ENCODE measurements around the gene TMEM185A.

DNA sequence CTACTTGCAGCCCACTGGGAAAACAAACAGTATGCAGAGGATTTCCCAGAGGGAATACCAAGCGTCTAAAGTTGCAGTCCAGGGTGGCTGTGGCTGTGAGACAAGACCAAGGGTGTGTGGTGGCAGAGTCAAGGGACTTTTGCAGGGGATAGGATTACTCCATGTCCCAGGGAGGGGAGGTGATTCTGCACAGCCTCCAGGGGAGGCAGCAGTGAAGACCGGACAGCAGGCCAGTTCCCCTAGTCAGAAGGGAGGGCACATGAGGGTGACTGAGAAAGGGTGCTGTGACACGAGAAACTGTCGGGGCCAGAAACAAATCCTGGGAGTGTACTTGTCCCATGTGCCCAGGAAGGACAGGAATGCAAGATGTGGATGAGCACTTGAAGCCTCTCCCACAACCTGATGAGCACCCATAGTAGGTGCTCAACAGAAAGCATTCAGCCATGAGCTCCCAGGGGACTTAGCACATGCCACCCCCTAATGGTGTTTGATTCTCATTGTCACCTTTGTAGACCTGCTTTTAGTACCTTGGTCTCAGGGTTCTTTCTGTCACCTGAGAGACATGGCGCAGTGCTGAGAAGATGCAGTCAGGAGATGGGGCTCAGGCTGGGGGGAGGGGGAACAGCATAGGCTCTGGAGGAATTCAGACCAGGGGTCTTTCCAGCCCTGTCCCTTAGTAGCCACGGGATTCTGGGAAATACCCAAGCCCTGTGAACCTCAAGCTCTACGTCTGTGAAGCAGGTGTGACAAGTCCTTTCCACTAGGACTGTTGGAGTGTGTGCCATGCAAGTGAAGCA lies 63.8 kb downstream of the TMEM185A start:
- TF ChIP-seq, protein P1, sequence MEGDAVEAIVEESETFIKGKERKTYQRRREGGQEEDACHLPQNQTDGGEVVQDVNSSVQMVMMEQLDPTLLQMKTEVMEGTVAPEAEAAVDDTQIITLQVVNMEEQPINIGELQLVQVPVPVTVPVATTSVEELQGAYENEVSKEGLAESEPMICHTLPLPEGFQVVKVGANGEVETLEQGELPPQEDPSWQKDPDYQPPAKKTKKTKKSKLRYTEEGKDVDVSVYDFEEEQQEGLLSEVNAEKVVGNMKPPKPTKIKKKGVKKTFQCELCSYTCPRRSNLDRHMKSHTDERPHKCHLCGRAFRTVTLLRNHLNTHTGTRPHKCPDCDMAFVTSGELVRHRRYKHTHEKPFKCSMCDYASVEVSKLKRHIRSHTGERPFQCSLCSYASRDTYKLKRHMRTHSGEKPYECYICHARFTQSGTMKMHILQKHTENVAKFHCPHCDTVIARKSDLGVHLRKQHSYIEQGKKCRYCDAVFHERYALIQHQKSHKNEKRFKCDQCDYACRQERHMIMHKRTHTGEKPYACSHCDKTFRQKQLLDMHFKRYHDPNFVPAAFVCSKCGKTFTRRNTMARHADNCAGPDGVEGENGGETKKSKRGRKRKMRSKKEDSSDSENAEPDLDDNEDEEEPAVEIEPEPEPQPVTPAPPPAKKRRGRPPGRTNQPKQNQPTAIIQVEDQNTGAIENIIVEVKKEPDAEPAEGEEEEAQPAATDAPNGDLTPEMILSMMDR (IDR thresholded peaks at IDR 0.05), result no peak
- TF ChIP-seq POLR2A (IDR thresholded peaks at IDR 0.05) (no peak), EP300 (IDR thresholded peaks at IDR 0.05) (no peak)

Measured in suprapubic skin (tissue), 3 donors.